ENCODE results near the gene CRADD.
"Not testable (repeated sequence)": the region's sequence is repeated elsewhere in the genome, so short reads cannot be mapped to it uniquely, and the experiment has no call there.

The CRADD gene

GRCh38 chr12:93708952-93709351, 31.8 kb downstream of the CRADD start:
- no peak for DNase-seq

DNA sequence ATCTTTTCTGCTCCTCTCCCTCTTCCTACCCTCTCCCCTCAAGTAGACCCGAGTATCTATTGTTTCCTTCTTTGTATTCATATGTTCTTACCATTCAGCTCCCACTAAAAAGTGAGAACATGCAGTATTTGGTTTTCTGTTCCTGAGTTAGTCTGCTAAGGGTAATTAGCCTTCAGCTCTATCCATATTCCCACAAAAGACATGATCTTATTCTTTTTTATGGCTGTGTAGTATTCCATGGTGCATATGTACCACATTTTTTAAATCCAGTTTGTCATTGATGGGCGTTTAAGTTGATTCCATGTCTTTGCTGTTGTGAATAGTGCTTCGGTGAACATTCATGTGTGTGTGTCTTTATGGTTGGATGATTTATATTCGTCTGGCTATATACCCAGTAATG, 32.2 kb downstream of the CRADD start:
- DNase-seq: no peak

GRCh38 chr12:93710574-93710926, 33.4 kb downstream of the CRADD start:
- no peak for DNase-seq

DNA sequence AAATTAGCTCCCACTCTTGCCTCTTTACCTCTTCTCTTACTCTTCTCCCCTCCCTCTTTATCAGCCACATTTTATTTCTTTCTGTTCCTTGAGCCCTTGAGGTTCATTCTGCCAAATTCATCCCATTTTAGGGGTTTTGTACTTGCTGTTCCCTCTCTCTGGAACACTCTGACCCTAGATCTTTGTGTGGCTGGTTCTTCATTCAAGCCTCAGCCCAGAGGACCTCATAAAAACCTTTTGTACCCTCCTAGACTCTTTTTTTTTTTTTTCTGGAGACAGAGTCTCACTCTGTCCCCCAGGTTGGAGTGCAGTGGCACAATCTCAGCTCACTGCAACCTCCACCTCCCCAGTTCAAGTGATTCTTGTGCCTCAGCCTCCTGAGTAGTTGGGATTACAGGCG, 34.3 kb downstream of the CRADD start:
- not testable (repeated sequence) for DNase-seq

- DNase-seq: no peak
Observed at GRCh38 chr12:93712200-93712599, 35.0 kb downstream of the CRADD start.

DNA sequence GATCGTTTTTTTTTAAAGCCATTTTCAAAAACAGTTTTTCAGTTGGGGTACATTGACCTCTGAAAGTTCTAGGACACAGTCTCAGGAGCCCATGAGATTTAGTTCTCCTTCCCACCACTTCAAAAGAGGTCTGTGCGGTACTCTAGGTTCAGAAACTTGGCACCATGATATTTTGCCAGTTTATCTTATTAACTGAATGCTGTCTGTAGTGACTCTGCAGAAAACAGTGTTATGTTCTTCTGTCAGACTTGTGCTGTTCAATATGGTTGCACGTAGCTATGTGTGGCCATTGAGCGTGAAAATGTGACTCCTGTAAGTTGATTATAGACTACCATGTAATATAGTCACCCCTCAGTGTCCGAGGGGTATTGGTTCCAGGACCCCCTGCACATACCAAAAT, 35.9 kb downstream of the CRADD start:
- DNase-seq: no peak

- no peak for DNase-seq
Observed at GRCh38 chr12:93713800-93714199, 36.6 kb downstream of the CRADD start.

DNA sequence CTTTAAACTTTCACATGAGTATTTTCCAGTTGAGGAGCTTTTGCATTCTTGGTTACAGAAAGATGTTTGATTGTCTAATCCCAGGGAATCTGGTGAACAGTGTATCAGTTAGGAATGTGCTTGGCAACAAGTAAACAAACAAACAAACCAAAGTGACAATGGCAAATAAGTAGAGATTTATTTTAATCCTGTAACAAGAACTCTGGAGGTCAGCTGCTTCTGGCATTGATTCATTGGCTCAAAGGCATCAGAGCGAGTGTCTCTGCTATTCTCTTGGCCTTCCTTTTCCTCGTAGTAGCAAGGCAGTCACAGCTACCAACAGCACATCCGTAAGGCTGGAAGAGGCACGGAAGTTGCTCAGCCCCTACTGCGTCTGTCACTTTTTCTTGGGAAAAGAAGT, 37.2 kb downstream of the CRADD start:
- no peak for DNase-seq

DNA sequence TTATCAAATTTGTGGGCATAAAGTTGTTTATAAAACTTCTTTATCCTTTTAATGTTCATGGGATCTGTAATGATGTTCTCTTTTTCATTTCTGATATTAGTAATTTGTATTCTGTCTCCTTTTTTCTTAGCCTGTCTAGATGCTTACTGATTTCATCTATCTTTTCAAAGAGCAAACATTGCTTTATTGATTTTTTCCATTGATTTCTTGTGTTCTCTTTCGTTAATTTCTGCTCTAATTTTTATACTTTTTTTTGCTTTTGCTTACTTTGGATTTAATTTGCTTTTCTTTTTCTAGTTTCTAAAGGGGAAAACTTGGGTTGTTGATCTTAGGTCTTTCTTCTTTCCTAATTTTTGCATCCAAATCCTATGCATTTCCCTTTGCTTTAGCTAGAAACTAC, 42.5 kb downstream of the CRADD start:
- no peak for DNase-seq

GRCh38 chr12:93720559-93720958, 43.4 kb downstream of the CRADD start:
- no peak for DNase-seq

DNA sequence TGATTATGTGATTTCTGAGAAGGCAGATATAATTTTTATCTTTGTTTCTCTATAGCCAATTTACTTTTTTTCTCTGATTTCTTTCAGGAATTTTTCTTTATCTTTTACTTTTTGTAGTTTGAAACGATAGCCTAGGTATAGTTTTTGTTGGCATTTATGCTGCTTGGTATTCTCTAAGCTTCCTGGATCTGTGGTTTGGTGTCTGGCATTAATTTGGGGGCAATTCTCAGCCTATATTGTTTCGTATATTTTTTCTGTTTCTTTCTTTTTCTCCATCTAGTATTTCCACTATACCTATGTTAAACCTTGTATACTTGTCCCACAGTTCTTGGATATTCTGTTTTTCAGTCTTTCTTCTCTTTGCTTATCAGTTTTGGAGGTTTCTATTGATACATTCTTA, 45.0 kb downstream of the CRADD start:
- no peak for DNase-seq

DNA sequence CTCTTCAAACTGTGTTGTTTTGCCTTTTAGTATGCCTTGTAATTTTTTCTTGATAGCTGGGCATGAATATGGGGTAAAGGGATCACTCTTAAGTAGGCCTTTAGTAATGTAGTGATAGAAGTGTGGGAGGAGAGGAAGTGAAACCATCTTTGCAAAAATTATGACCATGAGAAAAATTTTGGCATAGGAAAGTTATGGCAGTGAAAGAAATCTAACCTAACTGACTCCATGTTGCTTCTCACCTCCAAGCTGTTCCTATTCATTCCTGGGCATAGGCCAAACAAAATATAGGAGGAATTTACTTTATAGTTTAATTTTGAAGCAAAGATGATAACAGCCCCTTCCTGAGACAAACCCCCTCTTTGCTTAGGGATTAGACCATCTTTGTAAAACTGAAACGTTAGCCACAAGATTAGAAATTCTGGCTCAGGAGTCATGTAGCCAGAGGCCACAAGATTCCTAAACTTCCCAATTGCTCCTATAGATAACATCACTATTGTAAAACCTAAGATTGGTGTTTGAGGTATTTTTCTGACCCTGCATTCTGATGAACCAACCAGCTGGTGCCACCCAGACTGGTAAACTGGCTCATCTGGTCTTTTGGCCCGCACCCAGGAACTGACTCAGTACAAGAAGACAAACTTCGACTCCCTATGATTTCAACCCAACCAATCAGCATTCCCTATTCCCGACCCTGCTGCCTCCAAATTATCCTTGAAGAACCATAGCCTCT, 45.8 kb downstream of the CRADD start:
- no peak for DNase-seq

- DNase-seq: no peak
Observed at GRCh38 chr12:93723568-93723930, 46.4 kb downstream of the CRADD start.

DNA sequence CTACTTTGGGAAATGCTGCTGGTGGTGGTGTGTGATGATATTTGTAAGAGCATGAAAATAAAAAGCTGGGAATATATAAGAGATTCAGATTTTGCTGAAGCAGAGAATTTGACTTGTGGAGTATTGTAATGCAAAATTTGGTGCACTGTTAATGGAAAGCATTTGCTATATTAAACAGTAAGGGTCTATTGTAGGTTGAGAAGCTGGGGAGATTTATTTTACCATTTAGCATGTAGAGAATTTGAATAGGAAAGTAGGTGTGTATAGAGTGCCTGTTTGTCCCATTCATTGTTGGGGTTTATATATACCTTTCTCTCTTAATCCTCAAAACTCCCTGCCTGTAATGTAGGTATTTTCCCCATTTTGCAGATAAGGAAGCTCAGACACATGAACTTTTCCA, 48.4 kb downstream of the CRADD start:
- no peak for DNase-seq

- no peak for DNase-seq
Observed at GRCh38 chr12:93727195-93727811, 50.1 kb downstream of the CRADD start.

GRCh38 chr12:93727911-93728310, 50.7 kb downstream of the CRADD start:
- no peak for DNase-seq

- no peak for DNase-seq
Observed at GRCh38 chr12:93729934-93730333, 52.8 kb downstream of the CRADD start.

- DNase-seq: peak in 1 of 2 donors; percentile 92
Observed at GRCh38 chr12:93733358-93733757, 56.2 kb downstream of the CRADD start.

- no peak for DNase-seq
Observed at GRCh38 chr12:93733928-93734327, 56.8 kb downstream of the CRADD start.

GRCh38 chr12:93734784-93735183, 57.6 kb downstream of the CRADD start:
- DNase-seq: no peak

GRCh38 chr12:93736640-93737178, 59.5 kb downstream of the CRADD start:
- DNase-seq: no peak

DNA sequence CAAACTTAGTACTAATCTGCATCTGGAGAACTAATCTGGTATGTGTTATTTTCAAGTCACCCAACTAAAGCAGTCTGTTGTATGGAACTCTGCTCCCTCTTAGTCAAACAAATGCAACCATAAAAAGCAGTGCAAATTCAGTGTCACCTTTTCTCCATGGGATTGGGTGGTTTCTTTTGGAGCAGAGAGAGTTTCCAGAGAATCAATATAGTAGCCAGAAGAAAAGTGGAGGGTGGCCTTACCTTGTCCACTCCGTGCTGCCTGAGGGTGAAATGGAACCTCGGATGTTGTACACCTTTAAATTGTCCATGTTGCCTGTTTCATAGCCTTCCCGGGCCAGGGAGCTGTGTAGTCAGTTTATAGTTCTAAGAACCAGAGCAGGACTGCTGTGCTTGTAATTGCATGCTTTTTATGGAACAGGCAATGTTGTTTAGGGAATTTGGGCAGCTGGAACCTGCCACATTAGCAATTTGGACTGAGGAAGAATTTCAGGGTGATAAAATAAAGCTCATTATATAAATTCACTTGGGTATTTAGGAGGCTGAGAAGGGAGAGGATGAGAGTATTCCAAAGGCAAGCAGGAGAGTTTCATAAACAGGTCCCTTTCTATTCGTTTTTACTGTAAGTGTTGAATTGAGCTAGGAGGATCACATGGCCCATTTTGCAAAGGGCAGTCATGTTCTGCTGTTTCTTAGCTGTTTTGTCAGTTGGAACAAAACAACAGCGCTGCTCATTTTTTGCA, 60.5 kb downstream of the CRADD start:
- DNase-seq: no peak

DNA sequence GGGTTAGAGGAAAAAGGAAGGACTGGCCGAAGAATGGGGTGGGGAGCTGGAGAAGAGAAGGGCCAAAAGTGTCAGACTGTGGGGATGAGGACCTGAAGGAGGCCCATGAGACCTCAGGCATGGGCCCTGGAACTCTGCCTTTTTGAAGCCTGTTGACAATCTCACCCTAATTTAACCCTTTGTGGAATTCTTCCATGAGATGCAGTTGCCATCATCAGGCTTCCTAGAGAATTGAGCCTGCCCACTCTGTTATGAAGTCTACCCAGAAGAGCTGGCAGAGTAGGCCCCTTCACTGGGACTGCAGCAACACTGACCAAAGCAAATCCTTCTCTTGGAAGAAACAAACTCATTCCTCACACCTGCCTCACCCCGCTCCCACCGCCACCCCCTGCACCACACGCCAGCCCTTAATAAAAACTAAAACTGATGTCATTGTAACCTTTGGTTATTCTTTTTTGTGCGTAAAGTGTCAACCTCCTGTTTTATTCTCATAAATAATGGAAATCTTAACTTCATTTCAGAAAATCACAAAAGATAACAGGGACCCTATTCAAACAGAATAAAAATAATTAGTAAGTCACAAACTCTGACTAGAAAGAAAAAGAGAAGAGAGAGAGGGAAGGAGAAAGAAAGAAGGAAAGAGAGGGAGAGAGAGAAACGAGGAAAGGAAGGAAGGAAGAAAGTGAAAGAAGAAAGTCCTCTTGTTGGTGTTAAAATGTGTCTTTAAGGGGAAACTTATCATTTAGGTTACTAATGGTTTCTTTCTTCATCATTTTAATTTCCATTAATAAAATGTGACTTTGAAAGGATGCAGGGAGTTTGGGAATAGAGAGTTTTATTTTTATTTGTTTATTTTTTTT, 61.3 kb downstream of the CRADD start:
- no peak for DNase-seq

Data from bone marrow (tissue), 2 donors.